Iris pigment epithelial cell (primary cell): ENCODE measurements around the gene OSBPL6.
"Not testable (repeated sequence)": the region's sequence is repeated elsewhere in the genome, so short reads cannot be mapped to it uniquely, and the experiment has no call there.

Experiments used
- DNase-seq: peaks from one replicate; pipeline ENCODE4 v3.0.0-alpha.2; 2011; ENCODE audit warnings: low read depth

OSBPL6 gene

GRCh38 chr2:178301649-178302238 lies 107.4 kb downstream of the OSBPL6 start:
- DNase-seq: no peak

DNA sequence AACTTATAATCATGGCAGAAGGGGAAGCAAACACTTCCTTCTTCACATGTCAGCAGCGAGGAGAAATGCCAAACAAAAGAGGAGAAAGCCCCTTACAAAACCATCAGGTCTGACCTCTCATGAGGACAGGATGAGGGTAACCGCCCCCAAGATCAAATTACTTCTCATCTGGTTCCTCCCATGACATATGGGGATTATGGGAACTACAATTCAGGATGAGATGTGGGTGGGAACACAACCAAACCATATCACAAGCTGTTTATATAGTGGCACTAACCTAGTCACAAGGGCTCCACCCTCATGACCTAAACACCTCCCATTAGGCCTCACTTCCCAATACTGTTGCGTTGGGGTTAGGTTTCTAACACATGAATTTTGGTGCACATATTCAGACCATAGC lies 110.0 kb downstream of the OSBPL6 start:
- DNase-seq: no peak

DNA sequence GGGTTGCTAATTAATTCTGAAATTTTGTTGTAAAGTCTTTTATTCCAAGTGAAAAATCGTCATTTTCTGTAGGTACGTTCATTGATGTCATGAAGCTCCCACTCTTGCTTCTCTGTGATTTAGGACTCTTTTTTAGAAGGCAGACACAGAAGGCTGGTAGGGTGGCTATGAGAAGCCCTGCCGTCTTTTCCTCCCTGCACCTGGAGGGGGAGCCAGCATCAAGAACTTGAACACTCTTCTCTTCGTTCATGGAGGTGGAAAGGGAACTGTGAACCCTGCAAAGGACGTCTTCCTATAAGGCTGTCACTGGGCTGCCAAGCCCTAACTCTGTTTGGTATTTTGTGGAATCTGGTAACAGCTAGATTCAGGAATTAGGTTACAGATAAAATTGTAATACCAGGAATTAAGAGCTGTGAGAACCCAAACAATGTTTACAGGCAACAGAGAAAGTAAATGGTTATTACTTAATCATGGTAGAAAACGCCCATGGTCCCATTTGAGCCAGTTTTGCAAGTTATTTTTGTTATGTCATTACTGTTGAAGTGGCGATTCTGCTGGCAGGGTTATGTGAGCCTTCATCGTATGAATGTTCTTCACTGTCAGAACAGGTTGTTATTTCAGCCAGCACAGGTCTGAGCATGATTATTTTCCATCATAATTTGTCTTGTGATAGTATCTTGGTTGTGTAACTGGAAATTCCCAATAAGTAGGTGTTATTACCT lies 112.2 kb downstream of the OSBPL6 start:
- peak; percentile 53 for DNase-seq

DNA sequence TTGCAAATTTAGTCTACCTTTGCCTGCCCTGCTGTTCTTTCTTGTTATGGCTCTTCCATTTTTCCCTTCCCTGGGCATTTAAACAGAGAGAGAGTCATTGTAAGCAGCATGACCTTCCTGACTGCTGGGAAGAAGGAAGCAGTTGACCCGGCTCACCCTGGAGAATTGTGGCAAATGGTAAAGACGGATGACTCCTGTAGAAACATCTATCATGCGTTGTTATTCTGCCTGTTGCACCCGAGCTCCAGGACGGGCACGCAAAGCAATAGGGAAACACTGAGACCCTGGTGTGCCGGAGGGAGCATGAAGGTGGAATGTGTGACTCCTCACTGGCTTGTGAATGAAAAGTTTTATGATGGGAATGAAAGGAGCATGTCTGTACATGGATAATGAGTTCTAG lies 113.3 kb downstream of the OSBPL6 start:
- no peak for DNase-seq

DNA sequence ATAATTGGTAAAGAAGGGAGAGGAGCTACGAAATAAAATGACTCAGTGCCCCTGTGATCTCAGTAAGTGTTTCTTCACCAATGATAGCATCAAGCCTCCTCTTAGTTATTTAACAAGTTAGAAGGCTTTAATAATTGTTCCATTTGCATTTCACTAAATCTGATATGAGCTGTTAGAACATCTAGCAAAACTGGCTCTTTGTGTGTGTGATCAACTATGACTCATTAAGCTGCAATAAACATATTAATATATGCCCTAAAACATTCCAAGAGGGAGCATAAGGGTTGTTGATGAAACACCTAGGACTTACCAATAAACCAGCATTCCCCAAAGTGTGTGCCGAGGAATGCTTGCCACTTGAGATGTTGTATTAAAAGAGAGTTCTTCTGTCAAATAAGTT lies 115.2 kb downstream of the OSBPL6 start:
- DNase-seq: peak; percentile 12

- no peak for DNase-seq
Measured at GRCh38 chr2:178315078-178315477, 120.8 kb downstream of the OSBPL6 start.

- DNase-seq: no peak
Measured at GRCh38 chr2:178315488-178315948, 121.2 kb downstream of the OSBPL6 start.

DNA sequence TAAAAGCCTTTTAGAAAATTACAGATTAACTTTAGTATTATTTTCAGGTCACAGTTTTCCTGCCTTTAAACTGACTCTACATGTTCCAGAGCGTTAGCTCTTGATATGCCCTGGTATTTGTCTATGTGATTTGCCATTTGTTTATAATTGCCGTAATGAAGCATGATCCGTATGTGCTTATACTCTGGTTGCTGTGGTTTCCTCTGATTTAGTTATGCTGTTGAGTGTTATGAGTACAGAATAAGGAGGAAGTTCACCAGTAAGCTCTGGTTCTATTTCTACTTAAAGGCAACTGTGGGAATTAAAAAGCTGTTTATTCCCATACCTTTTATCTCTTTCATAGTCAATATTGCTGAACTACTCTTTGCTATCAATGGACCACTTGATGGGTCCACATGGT lies 123.5 kb downstream of the OSBPL6 start:
- DNase-seq: peak; percentile 6

- DNase-seq: no peak
Measured at GRCh38 chr2:178320011-178320585, 125.8 kb downstream of the OSBPL6 start.

- DNase-seq: no peak
Measured at GRCh38 chr2:178322068-178322467, 127.8 kb downstream of the OSBPL6 start.

DNA sequence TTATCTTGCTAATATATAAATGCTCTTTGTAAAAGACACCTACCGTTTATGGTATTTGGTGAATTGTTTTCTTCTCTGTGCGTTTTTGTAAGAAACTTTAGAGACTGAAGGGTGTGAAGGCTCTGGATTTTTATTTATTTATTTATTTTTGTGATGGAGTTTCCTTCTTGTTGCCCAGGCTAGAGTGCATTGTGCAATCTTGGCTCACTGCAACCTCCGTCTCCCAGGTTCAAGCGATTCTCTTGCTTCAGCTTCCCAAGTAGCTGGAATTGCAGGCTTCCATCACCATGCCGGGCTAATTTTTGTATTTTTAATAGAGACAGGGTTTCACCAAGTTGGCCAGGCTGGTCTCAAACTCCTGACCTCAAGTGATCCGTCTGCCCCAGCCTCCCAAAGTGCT lies 129.0 kb downstream of the OSBPL6 start:
- not testable (repeated sequence) for DNase-seq

DNA sequence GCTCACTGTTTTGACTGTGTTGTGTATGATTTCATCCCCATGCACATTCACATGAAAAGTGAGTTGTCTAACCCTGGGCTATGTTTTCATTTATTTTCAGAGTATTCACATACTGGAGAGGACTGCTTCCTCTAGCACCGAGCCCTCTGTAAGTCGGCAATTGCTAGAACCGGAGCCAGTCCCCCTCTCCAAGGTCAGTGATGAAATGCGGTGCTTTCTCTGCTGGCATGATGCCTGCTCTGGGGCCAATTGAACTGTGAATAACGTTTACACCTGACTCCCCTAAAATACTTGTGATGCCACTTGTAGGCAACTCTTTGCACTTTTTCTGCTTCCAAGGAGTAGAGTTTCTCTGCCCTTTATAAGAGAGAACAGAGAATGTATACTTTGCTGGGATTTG lies 129.8 kb downstream of the OSBPL6 start:
- no peak for DNase-seq

GRCh38 chr2:178325268-178325667 lies 131.0 kb downstream of the OSBPL6 start:
- DNase-seq: no peak

- DNase-seq: no peak
Measured at GRCh38 chr2:178327516-178327915, 133.2 kb downstream of the OSBPL6 start.

- DNase-seq: peak; percentile 34
Measured at GRCh38 chr2:178328037-178328436, 133.7 kb downstream of the OSBPL6 start.

DNA sequence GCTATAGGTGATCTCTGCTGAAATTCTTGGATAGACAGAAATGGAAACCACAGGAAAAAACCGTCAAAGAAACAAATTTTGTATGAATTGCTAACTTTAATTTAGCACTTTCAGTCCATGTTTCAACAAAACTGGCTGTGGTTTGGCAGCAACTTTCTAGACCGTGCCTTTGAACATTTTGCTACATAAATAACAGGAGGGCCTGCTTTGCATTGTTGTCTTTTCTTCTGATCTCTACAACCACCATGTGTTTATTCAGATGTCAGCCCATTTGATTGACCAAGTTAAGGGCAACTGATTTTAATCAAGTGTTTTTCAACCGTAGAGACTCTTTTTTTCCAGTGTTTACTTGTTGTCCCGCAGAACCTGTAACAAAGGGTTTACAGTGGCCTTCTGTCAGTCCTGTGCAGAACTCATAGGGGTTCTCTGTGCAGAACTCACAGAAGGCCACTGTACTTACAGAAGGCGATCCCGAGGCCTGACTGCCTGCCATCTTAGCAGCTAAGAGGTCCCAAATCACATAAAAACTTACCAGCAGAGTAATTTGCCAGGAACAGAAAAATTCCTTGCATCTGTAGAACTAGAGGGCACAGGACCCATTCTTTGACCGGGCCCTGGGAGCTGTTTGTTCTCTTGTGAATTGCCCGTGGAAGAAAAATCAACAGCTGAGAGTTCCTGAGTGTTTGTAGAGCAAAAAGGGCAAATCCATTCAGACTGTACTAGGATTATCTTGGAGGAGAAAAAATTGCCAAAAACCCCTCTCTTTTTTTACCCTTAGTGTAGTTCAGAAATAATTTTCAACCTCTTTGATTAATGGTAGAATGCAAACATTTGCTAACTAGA lies 136.1 kb downstream of the OSBPL6 start:
- DNase-seq: no peak

GRCh38 chr2:178331474-178332432 lies 137.4 kb downstream of the OSBPL6 start:
- DNase-seq: no peak

- DNase-seq: no peak
Measured at GRCh38 chr2:178333851-178334250, 139.5 kb downstream of the OSBPL6 start.

- no peak for DNase-seq
Measured at GRCh38 chr2:178335230-178335629, 140.9 kb downstream of the OSBPL6 start.

- DNase-seq: no peak
Measured at GRCh38 chr2:178344121-178344520, 149.8 kb downstream of the OSBPL6 start.

DNA sequence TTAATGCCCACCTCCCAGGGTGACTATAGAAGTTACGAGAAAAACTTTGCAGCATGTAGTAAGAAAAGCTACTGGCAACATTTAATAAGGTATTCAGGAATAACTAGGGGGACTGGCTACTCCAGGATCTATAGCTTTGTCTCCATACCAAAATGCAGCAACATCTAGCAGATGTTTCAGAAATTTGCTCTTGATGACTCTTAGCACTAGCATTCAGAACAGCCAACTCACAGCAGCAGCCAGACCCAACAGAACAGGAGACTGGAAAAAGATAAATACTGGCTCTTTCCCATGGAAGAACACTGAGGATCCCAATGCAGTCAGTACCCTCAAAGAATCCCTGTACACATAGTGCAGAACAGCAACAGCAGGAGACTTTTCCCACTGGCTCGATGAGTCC lies 151.6 kb downstream of the OSBPL6 start:
- no peak for DNase-seq
